HG03103 (cell line): ENCODE results near the gene SPATA12.

Source experiments
- ATAC-seq: cut with Tn5 transposase; IDR thresholded peaks from one replicate; pipeline ENCODE4 v1.9.1; 2021; ENCODE audit warnings: low read depth; ENCODE audit not compliant: unreplicated experiment

SPATA12 gene, protein sequence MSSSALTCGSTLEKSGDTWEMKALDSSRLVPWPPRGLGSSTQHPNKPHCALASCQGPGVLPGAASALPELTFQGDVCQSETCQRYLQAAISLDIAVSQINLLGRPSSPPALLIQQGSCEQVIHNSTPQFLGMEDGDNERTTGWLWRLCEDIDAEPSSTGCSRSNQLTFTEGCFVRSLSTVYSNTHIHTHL

DNA sequence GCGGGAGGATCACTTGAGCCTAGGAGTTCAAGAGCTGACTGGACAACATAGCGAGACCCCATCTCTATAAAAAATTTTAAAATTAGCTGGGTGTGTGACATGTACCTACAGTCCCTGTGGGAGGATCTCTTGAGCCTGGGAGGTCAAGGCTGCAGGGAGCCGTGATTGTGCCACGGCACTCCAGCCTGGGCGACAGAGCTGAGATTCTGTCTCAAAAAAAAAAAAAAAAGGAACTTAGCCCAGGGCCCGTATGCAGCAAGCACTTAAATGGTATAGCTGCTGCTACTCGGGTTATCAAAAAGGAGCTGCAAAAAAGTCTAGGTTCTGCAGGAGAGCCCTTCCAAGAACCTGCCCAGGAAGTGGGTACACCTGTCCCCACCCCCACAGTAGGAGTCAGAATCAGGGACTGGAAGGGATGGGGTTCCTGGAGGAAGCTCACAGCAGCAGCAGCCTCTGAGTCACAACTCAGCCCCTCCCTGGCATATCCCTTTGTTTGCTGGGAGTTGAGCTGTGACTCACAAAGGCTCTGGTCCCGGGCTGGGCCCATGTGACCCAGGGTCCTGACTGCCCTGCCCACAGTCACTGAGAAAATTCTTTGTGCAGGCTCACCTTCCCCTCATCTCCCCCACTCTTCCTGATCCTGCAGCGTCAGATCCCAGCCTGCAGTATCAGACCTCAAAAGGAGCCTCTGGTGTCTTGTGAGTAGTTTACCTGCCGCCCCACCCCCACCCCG lies at the start of gene SPATA12:
SPATA12 (plus strand) TSS at position 576 of the 733 bp plus-strand sequence. CDS start 13,031 bp downstream, outside the sequence.
- ATAC-seq, result no peak

DNA sequence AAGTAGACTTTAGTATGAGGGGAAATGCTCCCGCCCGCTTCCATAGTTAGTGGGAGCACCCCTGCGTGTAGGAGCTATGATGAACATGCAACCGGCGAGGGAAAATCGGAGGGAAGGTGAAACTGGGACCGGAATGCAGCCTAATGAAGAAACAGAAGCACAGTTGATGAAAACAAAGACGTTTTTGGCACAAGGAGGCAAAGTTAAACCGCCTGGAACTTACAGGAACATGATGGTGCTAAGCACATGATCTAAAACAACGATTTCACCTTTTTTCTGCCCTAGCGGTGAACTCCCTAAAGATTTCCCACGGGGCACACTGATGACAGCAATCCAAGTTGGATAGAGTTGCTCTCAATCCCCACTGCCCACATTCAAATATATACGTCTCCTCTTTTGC lies 49.4 kb upstream of the SPATA12 start:
- no peak for ATAC-seq

DNA sequence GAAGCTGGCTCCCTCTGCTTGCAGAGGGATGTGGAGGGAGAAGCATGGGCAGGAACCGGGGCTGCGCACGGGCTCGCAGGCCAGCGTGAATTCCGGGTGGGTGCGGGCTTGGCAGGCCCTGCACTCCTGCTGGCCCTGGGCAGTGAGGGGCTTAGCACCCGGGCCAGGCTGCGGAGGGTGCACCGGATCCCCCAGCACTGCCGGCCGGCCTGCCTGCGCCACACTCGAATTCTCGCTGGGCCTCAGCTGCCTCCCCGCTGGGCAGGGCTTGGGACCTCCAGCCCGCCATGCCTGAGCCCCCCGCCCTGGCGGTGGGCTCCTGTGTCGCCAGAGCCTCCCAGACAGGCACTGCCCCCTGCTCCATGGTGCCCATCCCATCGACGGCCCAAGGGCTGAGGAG lies 47.6 kb upstream of the SPATA12 start:
- ATAC-seq, result no peak

DNA sequence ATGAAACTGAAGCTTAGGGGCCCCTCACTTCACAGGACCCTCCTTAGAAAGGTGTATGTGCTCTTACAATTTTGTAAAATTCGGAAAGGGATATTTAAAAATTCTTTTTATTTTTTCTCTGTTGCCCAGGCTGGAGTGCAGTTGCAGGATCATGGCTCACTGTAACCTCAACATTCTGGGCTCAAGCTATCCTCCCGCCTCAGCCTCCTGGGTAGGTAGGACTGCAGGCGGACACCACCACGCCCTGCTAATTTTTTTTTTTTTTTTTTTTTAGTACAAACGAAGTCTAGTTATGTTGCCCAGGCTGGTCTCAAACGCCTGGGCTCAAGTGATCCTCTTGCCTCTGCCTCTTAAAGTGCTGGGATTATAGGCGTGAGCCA lies 45.1 kb upstream of the SPATA12 start:
- ATAC-seq, result no peak

DNA sequence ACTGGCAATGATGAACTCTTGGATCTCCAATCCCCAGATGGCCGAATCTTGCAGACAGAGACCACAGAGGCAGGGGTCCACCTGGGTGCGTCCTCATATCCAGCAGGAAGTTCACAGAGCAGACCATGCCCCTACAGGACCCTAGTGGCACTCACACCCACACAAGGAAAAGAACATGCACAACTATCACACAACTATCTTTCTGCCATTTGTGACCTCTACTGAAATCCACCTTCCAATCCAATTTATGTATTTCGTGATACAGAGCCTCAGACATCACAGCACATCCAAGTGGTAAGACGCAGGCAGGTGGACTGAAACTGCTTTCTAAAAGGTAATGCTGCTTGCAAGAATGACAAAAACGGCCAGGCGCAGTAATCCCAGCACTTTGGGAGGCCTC lies 44.6 kb upstream of the SPATA12 start:
- ATAC-seq, result no peak

DNA sequence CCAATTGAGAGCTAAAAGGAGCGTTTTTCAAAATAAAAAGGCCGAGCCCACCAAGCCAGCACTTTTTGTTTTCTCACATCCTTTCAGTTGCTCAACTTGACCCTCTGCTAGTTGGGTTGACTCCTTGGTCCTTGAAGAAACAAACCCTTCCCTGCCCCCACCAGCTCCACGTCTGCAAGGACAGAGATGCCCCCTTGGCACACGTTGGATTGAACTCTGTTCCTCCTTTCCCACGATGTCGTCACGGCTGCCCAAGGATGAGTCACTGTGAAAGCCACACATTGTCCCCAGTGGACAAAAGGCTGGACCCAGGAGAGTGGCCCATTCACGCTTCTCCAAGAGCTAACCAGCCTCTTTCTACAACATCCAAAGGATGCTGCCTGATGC lies 43.0 kb upstream of the SPATA12 start:
- ATAC-seq, result no peak

DNA sequence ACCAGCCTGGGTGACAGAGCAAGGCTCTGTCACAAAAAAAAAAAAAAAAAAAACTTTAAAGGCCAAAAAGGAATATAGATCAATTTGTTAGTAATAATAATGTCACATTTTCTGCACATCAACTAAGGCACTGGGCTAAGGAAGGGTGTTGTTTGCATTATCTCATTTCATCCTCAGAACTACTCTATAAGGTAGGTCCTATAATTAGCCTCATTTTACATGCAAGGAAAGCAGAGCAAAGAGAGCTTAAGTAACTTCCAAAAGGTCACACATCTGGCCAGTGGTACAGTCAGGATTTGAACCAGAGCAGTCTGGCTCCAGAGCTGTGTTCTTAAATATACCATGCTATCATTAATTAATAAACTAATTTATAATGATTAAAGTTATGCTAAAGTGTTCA lies 42.2 kb upstream of the SPATA12 start:
- no peak for ATAC-seq

DNA sequence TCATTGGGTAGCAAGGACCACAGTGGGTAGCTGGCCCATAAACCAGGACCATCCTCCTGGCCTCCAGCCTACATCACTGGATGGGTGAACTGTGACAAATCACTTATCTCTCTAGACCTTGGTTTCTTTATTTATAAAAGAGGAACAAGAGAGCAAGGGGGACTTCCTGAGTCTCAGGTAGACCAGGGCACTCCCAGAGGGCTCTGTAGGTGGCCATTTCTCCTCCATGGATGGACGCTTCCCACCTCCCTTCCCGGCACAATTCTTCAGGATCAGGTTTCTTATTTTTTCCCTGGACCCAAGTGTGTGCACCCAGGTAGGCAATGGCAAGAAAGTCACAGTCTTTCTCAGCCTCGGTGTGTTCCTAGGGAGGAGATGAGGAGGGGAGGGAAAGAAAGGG lies 41.4 kb upstream of the SPATA12 start:
- no peak for ATAC-seq

DNA sequence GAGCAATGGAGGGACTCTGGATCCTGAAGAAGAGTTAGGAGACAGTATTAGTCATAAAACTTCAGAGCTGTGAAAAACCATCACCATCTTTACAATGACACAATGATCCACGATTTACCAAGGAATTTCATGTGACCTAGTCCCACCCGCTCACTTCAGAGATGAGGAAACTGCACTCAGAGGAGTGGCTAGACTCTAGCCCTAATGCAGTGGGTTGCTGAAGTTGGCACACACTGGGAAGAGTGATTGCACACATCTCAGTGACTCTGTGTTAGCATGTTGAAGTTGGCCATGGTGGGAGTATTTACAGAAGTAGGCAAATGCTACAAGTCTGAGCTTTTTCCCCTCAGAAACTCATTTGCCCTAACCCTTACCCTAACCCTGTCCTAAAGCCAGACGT lies 35.2 kb upstream of the SPATA12 start:
- no peak for ATAC-seq

DNA sequence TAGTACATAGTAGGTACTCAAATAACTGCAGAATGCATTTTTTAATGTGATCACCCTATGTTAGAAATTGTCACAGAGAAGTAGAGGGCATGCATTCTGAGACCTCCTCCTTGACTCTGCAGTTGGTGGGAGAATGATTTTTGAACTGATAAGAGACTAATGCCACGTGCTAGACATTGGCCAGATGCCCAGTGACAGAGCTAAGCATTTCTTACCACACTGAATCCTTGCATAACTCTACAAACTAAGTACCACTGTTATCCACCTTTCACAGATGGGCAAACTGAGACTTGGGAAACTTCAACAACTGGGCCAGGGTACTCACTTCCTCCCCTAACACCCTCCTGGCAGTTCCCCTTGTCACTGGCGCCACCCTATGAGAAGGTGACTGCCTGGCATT lies 33.5 kb upstream of the SPATA12 start:
- no peak for ATAC-seq

DNA sequence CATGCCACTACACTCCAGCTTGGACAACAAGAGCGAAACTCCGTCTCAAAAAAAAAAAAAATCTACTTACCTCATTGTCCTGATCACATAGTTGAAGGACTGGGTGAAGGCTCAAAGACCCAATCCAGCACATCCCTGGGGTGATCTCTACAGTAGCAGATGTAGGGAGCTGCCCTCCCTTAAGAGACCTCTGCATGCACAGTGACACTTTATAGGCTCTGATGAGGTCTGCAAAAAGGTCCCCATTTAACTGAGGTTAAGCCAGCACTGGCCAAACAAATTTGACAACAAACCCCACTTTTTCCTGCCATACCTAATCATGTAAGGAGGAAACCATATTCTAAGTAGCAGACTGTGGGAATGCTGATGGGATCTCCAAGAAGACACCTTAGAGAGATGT lies 31.1 kb upstream of the SPATA12 start:
- no peak for ATAC-seq

DNA sequence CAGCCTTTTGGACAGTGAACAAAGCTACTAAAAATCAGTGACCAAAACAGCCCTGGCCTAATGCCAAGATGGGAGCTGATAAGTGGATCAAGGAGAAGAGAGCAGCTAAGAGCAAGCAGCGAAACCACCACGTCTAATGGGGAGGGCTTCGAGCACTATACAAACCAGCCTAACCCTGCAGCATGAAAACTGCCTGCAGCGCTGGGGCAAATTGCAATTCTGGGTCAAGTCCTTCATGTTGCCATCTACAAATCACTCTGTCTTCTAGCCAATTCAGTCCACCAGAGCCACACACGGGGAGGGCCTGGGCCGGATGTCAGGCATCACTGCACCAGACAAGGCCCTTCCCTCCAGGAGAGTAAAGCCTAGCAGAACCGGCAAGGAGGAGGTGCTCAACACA lies 30.5 kb upstream of the SPATA12 start:
- no peak for ATAC-seq

DNA sequence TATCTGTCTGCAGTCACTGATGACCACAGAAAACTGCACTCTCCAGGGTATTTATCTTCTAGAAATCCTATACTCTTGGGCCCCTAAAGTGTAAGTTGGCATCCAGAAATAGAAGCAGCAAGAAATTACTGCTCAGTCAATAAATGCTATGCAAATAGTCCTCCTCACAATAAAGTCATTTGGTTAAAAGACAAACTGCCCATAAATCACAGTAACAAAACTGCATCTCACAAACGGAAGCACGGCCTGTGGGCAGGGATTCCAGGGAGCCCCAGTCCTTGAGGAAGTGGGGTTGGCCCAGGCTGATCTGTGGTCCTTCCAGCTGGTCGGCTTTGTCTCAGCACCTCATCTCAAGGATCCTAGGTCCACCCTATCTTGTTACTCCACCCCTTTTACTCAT lies 29.7 kb upstream of the SPATA12 start:
- ATAC-seq, result no peak

DNA sequence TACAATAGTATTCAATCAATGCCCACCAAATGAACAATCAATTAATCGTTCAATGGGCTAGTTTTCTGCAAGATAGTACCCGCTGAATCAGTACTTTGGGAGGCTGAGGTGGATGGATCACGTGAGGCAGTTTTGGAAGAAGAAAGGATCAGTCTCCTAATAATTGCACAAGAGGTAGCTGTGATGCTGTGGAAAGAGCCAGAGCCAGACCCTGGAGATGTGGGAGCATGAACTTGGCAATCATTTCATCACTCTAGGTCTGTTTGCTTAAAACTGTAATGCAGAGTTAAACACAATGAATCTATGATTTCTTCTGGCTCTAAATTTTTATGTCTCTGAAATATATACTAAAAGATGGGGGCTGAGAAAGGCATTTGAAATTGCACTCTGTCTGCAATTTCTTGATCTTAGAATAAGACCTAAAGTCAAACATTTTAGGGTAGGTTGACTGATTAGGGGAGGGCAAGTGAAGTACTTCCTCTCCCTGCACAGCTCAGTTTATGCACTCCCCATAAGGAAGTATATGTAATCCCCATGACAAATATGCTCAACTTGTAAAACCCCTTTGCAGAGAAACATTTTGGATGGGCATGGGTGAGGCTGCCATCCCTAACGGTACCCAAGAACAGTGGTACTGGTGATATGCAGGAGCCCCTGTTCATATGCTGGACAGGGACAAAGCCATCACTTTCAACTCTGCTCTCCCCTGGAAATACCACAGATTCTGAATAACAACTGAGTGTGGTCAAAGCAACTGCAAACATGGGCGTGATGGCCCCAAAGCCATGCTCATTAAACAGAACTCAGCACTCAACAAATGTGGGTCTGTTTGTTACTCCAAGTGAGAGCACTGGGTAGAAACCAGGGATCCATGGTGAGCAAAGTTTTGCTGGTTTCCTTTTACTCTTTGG lies 28.6 kb upstream of the SPATA12 start:
- ATAC-seq, result no peak

DNA sequence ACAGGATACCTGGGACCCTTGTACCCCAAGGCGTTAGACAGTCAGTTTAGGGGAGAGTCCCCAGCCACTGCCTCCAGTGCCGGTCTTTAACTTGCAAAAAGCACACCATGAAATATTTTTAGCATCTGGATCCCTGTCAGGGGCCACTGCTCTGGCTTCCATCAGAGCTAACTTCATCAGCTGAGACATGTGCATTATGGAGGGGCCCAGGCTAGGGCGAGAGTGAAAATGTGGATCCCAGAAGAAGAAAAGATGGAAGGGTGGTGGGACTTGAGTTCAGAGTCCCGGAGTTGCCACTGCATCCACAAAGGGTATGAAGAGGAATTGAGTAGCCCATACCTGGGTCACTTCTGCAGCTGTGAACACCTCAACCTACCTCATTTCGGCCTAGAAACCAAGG lies 23.5 kb upstream of the SPATA12 start:
- ATAC-seq, result no peak

DNA sequence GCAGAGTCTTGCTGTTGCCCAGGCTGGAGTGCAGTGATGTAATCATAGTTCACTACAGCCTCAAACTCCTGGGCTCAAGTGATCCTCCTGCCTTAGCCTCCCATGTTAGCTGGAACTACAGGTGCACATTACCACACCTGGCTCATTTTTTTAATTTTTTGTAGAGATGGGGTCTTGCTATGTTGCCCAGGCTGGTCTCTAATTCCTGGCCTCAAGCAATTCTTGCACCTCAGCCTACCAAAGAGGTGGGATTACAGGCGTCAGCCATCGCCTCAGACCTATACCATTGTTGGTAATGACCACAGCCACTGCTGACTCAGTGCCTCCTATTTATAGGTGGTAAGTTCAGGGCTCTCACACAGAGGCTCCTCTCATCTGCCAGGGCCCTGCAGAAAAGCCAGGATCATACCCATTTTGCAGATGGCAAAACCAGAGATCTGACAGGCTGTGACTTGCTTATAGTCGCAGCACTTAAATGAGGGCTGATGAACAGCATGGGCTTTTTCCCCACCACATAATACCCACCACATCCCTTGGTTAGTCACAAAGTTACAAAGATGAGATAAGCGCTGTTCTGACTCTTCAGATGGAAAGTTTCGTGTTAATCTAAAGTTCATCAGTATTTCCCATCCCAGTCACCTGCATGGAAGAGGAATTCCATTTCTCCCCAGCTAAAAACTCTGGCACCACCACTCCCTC lies 21.8 kb upstream of the SPATA12 start:
- ATAC-seq, result no peak

DNA sequence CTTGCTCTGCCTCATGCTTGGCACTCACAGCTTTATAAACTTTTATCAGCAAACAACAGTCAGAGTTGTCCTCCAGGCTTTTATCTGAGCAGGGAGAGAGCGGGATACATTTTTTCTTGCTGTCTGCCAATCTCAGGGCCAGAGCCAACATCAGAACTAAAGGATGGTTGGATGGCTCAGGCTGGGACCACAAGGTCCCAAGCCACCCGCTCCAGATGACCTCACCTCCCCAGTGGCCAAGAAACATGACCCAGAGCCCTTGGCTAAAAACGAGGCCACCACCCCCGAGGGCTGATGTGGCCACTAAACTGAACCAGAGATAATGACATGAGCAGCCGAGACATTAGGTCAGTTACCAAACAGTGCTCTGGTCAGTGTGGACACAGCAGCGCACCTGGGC lies 18.8 kb upstream of the SPATA12 start:
- ATAC-seq, result no peak

DNA sequence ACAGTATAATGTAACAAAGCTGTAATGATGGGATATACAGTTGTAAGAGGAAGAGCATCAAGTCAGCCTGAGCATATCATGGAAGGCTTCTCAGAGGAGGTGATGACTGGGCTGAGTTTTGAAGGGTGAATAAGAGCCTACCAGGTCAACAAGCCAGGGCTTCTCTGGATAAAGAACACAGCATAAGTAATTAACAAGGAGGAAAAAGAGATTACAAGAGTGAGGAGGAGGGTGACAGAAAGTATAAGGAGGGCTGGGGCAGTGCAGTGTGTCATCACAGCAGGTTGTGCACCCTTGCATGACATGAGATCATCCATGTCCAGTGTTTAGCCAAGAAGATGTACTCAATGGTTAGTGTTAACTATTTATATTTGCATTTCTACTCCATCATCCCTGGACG lies 16.9 kb upstream of the SPATA12 start:
- no peak for ATAC-seq

DNA sequence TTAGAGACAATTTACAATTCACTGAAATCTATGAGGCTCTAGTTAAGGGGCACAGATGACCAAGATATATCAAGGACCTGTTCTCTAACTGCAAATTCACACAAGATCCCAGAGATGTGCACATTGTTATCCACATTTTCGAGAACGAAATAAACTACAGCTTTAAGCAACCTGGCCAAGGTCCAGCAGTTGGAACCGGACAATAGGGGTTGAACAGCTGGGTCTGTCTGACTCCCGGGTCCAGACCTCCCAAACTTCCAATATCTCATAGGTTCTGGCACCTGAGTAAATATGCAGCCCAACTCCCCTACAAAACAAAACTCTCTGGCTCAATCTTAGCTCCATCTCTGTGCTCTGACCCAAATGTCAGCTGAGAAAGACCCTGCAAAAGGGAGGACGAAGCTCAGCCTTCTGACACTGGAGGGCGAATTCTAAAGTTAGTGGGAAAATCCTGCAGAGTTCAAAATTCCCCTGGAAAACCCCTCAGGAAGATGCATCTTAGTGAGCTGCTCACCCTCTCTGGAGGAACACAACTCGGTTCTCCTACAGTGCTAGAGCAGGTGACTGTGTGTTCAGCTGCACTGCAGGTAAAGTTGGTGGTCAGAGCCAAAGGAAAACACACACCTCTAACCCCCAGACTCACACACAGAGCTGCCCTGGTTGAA lies 14.2 kb upstream of the SPATA12 start:
- ATAC-seq, result no peak

DNA sequence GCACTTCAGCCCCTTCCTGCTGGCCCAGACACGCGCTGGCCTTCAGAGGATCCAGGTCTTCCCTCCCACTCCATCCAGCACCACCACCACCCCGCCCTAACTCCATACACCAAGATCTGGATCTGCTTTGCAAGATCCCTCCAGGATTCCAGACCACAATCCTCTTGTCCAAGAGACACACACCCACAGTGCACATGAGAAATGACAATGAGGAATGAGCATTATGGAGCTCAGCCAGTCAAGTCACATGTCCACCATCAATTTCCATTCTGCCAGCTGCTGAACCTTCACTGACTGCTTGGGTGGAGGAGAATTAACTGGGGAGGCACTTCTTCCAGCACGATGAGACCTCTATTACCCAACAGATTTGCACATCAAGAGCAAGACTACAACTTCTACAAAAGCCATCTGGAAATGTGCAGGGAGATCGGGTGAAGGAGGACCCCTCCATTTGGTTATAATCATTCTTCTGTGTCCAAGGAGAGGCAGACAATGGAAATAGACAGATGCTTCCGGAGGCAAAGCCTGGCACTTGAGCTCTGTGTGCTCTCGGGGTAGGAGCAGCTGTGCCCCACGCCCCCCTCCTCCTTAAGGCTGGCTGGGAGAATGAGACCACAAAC lies 12.3 kb upstream of the SPATA12 start:
- no peak for ATAC-seq
